WTC11 (cell line): ENCODE measurements around the gene ZSCAN18. TPM values are rescaled to one million over a fixed set of nuclear protein-coding genes. Genes with fewer than 3 reads are reported as not detected.

Source experiments
- ATAC-seq: fragments of 200-7000 bp; cut with Tn5 transposase; 2 replicates; pipeline ENCODE4 v1.10.0; 2021; ENCODE audit warnings: mild to moderate bottlenecking, moderate library complexity
- Bru-seq: library from RNA; stranded (reverse); fragments of 400-500 nt; gene quantifications from one replicate; lab custom pipeline; 2021; lab: Mats Ljungman, UMichigan
- CTCF ChIA-PET: fragments of 300-600 bp; sonication (Branson Sonifier 250); formaldehyde crosslinking; loops from one replicate; lab custom pipeline; 2021; ENCODE audit warnings: antibody characterized with exemption; lab: Charles Lee
- POLR2A ChIA-PET: fragments of 350-600 bp; sonication (Branson Sonifier 250); formaldehyde crosslinking; loops from one replicate; lab custom pipeline; 2021; ENCODE audit warnings: antibody characterized with exemption; lab: Charles Lee
- DNase-seq: peaks from one replicate; pipeline ENCODE4 v3.0.0; 2021; ENCODE audit warnings: low spot score
- H3K27ac Mint-ChIP-seq: 2 replicates; pipeline ENCODE4 v1.8.0; 2021; ENCODE audit warnings: mixed read lengths
- H3K27me3 Mint-ChIP-seq: 2 replicates; pipeline ENCODE4 v1.8.0; 2021; ENCODE audit warnings: low read depth, mild to moderate bottlenecking, moderate library complexity, mixed read lengths
- H3K36me3 Mint-ChIP-seq: 2 replicates; pipeline ENCODE4 v1.8.0; 2021; ENCODE audit warnings: mixed read lengths
- H3K4me1 Mint-ChIP-seq: 2 replicates; pipeline ENCODE4 v1.8.0; 2022; ENCODE audit warnings: mixed read lengths
- H3K4me3 Mint-ChIP-seq: 2 replicates; pipeline ENCODE4 v1.8.0; 2021; ENCODE audit warnings: mild to moderate bottlenecking, moderate library complexity, mixed read lengths
- H3K9me3 Mint-ChIP-seq: 2 replicates; pipeline ENCODE4 v1.8.0; 2021; ENCODE audit warnings: mixed read lengths
- AR ChIP-seq: fragments of 250-450 bp; sonication (Bioruptor Pico); IDR thresholded peaks from 2 replicates; pipeline ENCODE4 v1.9.0; 2021; ENCODE audit warnings: mild to moderate bottlenecking
- ATF1 ChIP-seq: sonication (generic); formaldehyde crosslinking; IDR thresholded peaks from 2 replicates; pipeline ENCODE4 v1.8.1; 2023; ENCODE audit warnings: mild to moderate bottlenecking, moderate library complexity, missing genetic modification reagents
- E2F4 ChIP-seq: sonication (generic); formaldehyde crosslinking; IDR thresholded peaks from 2 replicates; pipeline ENCODE4 v1.8.1; 2022; ENCODE audit warnings: low read depth, mild to moderate bottlenecking, moderate library complexity, missing genetic modification reagents, borderline replicate concordance
- E2F5 ChIP-seq: sonication (generic); formaldehyde crosslinking; IDR thresholded peaks from 2 replicates; pipeline ENCODE4 v1.8.1; 2022; ENCODE audit warnings: mild to moderate bottlenecking, moderate library complexity, missing genetic modification reagents
- ETV6 ChIP-seq: sonication (generic); formaldehyde crosslinking; IDR thresholded peaks from 2 replicates; pipeline ENCODE4 v1.8.1; 2022; ENCODE audit warnings: mild to moderate bottlenecking, missing genetic modification reagents
- FOXJ3 ChIP-seq: sonication (generic); formaldehyde crosslinking; IDR thresholded peaks from 2 replicates; pipeline ENCODE4 v1.9.0; 2021; ENCODE audit warnings: missing genetic modification reagents, mild to moderate bottlenecking, borderline replicate concordance
- GABPB1 ChIP-seq: sonication (generic); formaldehyde crosslinking; IDR thresholded peaks from 2 replicates; pipeline ENCODE4 v1.8.1; 2023; ENCODE audit warnings: mild to moderate bottlenecking, missing genetic modification reagents
- HMGXB4 ChIP-seq: sonication (generic); formaldehyde crosslinking; IDR thresholded peaks from 2 replicates; pipeline ENCODE4 v1.8.1; 2023; ENCODE audit warnings: mild to moderate bottlenecking, moderate library complexity, missing genetic modification reagents
- IRF1 ChIP-seq: sonication (generic); formaldehyde crosslinking; IDR thresholded peaks from 2 replicates; pipeline ENCODE4 v1.8.0; 2023; ENCODE audit warnings: missing genetic modification reagents
- IRF2 ChIP-seq: sonication (generic); formaldehyde crosslinking; IDR thresholded peaks from 2 replicates; pipeline ENCODE4 v1.8.0; 2022; ENCODE audit warnings: low read depth, missing genetic modification reagents, borderline replicate concordance
- KAT7 ChIP-seq: sonication (generic); formaldehyde crosslinking; IDR thresholded peaks from 2 replicates; pipeline ENCODE4 v1.8.1; 2023; ENCODE audit warnings: missing genetic modification reagents, mild to moderate bottlenecking, borderline replicate concordance
- PREB ChIP-seq: sonication (generic); formaldehyde crosslinking; IDR thresholded peaks from 2 replicates; pipeline ENCODE4 v1.8.1; 2022; ENCODE audit warnings: mild to moderate bottlenecking, missing genetic modification reagents, moderate library complexity, borderline replicate concordance
- PRRX2 ChIP-seq: fragments of 250-450 bp; sonication (Bioruptor Pico); IDR thresholded peaks from 2 replicates; pipeline ENCODE4 v1.8.0; 2021; ENCODE audit warnings: mild to moderate bottlenecking
- RORB ChIP-seq: fragments of 250-450 bp; sonication (Bioruptor Pico); IDR thresholded peaks from 2 replicates; pipeline ENCODE4 v1.9.0; 2021; ENCODE audit warnings: mild to moderate bottlenecking
- TP53 ChIP-seq: sonication (generic); formaldehyde crosslinking; IDR thresholded peaks from 2 replicates; pipeline ENCODE4 v1.8.1; 2023; ENCODE audit warnings: mild to moderate bottlenecking, missing genetic modification reagents
- ZNF138 ChIP-seq: sonication (generic); formaldehyde crosslinking; conservative IDR thresholded peaks from 2 replicates; pipeline ENCODE4 v1.8.1; 2022; ENCODE audit warnings: mild to moderate bottlenecking, moderate library complexity, missing genetic modification reagents
- ZNF317 ChIP-seq: sonication (generic); formaldehyde crosslinking; IDR thresholded peaks from 2 replicates; pipeline ENCODE4 v1.8.1; 2023; ENCODE audit warnings: low read depth, mild to moderate bottlenecking, moderate library complexity, missing genetic modification reagents, borderline replicate concordance
- ZNF416 ChIP-seq: fragments of 250-450 bp; sonication (Bioruptor Pico); IDR thresholded peaks from 2 replicates; pipeline ENCODE4 v1.9.0; 2021; ENCODE audit warnings: mild to moderate bottlenecking, inconsistent platforms
- ZNF423 ChIP-seq: fragments of 250-450 bp; sonication (Bioruptor Pico); IDR thresholded peaks from 2 replicates; pipeline ENCODE4 v2.1.2; 2022; ENCODE audit warnings: mild to moderate bottlenecking, moderate library complexity
- long read RNA-seq, 3 experiments: library from RNA in 1 of 3; library from capped mRNA in 1 of 3; library from polyadenylated mRNA in 1 of 3; unstranded in 2 of 3; stranded (forward) in 1 of 3; transcript quantifications; one replicate each; pipeline ENCODE4 v2.0.0, GENCODE V29; 2021
- total RNA-seq: library from RNA; stranded (reverse); gene quantifications from 3 replicates; pipeline ENCODE4 v1.2.3, GENCODE V29; 2021
- TF ChIP-seq, protein P1 (sequence below): sonication (generic); formaldehyde crosslinking; IDR thresholded peaks from 2 replicates; pipeline ENCODE4 v1.8.1; 2022; ENCODE audit warnings: missing genetic modification reagents, borderline replicate concordance
- TF ChIP-seq, protein P2 (sequence below): sonication (generic); formaldehyde crosslinking; IDR thresholded peaks from 2 replicates; pipeline ENCODE4 v1.8.1; 2022; ENCODE audit warnings: low read depth, missing genetic modification reagents, borderline replicate concordance

Gene ZSCAN18
- total RNA-seq = 55.9 to 65.5 TPM (median 64.8 TPM) in 3 replicates
- Bru-seq, nascent RNA = percentile 55 among the genes with signal in this experiment
- long read RNA-seq, experiment 1, transcript ZSCAN18-217 (7 exons, 2,190 nt) = major isoform, 40 of 117 reads
- long read RNA-seq, experiment 1, partial matches to known transcripts = 13 of 117 reads
- long read RNA-seq, experiment 1, other reads (novel, unspliced or antisense) = 57 of 117 reads
- long read RNA-seq, experiment 2, transcript ZSCAN18-217 (7 exons, 2,190 nt) = major isoform, 10 of 41 reads
- long read RNA-seq, experiment 2, partial matches to known transcripts = 4 of 41 reads
- long read RNA-seq, experiment 2, other reads (novel, unspliced or antisense) = 27 of 41 reads
- long read RNA-seq, experiment 3, partial matches to known transcripts = 0 of 3 reads
- long read RNA-seq, experiment 3, other reads (novel, unspliced or antisense) = 2 of 3 reads

GRCh38 chr19:58097781-58098681, at the start of gene ZSCAN18:
Gene ZSCAN18 (minus strand): TSS chr19:58098231. CDS start chr19:58090267, 7,964 bp downstream.
- ChIA-PET POLR2A (interaction anchor here (1.2 to 2.0 kb wide), 4 partner anchors 39 to 95 kb away, joined by 3 to 16 read pairs (median 4); partner anchors contain the start of genes ZNF135 and ZNF606), CTCF (interaction anchor here (1.3 to 1.5 kb wide), 3 partner anchors 39 to 76 kb away, joined by 3 read pairs; partner anchors contain the start of gene ZNF135)
- Mint-ChIP-seq H3K27me3 (no peaks in the 10 kb centered on the region), H3K4me1 (peaks cover 12% of the 10 kb centered on the region), H3K4me3 (peak within 1 kb of the TSS; percentile 73), H3K36me3 (0 out of 2 replicates have a peak, but pooled peaks cover 3% of the 10 kb centered on the region), H3K9me3 (peaks cover 10% of the 10 kb centered on the region), H3K27ac (peak within 1 kb of the TSS; percentile 100)
- peak; percentile 99 for DNase-seq
- ATAC-seq = peak; percentile 97
- no peak for TF ChIP-seq IRF1 (CRISPR knock-in tag)
- no peak for TF ChIP-seq PRRX2 (CRISPR knock-in tag)
- TF ChIP-seq ZNF317 (CRISPR knock-in tag) = no peak
- TF ChIP-seq, protein P1, sequence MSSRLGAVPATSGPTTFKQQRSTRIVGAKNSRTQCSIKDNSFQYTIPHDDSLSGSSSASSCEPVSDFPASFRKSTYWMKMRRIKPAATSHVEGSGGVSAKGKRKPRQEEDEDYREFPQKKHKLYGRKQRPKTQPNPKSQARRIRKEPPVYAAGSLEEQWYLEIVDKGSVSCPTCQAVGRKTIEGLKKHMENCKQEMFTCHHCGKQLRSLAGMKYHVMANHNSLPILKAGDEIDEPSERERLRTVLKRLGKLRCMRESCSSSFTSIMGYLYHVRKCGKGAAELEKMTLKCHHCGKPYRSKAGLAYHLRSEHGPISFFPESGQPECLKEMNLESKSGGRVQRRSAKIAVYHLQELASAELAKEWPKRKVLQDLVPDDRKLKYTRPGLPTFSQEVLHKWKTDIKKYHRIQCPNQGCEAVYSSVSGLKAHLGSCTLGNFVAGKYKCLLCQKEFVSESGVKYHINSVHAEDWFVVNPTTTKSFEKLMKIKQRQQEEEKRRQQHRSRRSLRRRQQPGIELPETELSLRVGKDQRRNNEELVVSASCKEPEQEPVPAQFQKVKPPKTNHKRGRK = no peak
- TF ChIP-seq KAT7 (CRISPR knock-in tag) = no peak
- no peak for TF ChIP-seq GABPB1 (CRISPR knock-in tag)
- peak; percentile 69; the same call in 1 of the 2 replicates for TF ChIP-seq HMGXB4
- no peak for TF ChIP-seq ZNF138
- TF ChIP-seq E2F4 (CRISPR knock-in tag) = no peak
- TF ChIP-seq TP53 = no peak
- no peak for TF ChIP-seq ATF1
- TF ChIP-seq ZNF423 (CRISPR knock-in tag) = peak; percentile 49; the same call in 1 of the 2 replicates
- TF ChIP-seq E2F5 (CRISPR knock-in tag) = no peak
- TF ChIP-seq AR (CRISPR knock-in tag) = no peak
- peak; percentile 75; the same call in 1 of the 2 replicates for TF ChIP-seq ZNF416
- TF ChIP-seq ETV6 (CRISPR knock-in tag) = no peak
- TF ChIP-seq RORB (CRISPR knock-in tag) = no peak
- TF ChIP-seq FOXJ3 (CRISPR knock-in tag) = 0 out of 2 replicates have a peak, but pooled peaks have one; percentile 87
- TF ChIP-seq, protein P2, sequence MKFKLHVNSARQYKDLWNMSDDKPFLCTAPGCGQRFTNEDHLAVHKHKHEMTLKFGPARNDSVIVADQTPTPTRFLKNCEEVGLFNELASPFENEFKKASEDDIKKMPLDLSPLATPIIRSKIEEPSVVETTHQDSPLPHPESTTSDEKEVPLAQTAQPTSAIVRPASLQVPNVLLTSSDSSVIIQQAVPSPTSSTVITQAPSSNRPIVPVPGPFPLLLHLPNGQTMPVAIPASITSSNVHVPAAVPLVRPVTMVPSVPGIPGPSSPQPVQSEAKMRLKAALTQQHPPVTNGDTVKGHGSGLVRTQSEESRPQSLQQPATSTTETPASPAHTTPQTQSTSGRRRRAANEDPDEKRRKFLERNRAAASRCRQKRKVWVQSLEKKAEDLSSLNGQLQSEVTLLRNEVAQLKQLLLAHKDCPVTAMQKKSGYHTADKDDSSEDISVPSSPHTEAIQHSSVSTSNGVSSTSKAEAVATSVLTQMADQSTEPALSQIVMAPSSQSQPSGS (CRISPR knock-in tag) = no peak
- no peak for TF ChIP-seq IRF2 (CRISPR knock-in tag)
- no peak for TF ChIP-seq PREB (CRISPR knock-in tag)
